Psoas muscle (tissue), 8 donors: ENCODE measurements around the gene FBXW4. TPM values are rescaled to one million over a fixed set of nuclear protein-coding genes. Genes with fewer than 3 reads are reported as not detected.

Experiments used
- ATAC-seq, 4 donors: fragments of 200-7000 bp; cut with Tn5 transposase; one replicate each; pipeline ENCODE4 v1.9.1; 2020; ENCODE audit warnings: moderate library complexity in 3 of 4, mild to moderate bottlenecking in 2 of 4
- DNase-seq, 2 donors: peaks; one replicate each; pipeline ENCODE4 v3.0.0-alpha.2; 2020
- H3K27ac ChIP-seq: fragments of 200-600 bp; one replicate; pipeline ENCODE4 v1.8.0; 2022
- H3K27me3 ChIP-seq, 3 donors: fragments of 200-600 bp in 1 of 3; one replicate each; pipeline versions ENCODE4 v1.6.1 to v1.8.0; 2013 to 2022; ENCODE audit warnings: low read length in 2 of 3, mild to moderate bottlenecking in 2 of 3, moderate library complexity in 1 of 3; ENCODE audit not compliant: insufficient read depth in 3 of 3
- H3K36me3 ChIP-seq, 2 donors: fragments of 200-600 bp in 1 of 2; one replicate each; pipeline versions ENCODE4 v1.6.1 to v1.8.0; 2013 to 2022; ENCODE audit warnings: low read depth in 1 of 2, mild to moderate bottlenecking in 1 of 2, moderate library complexity in 1 of 2; ENCODE audit not compliant: insufficient read depth in 1 of 2
- H3K4me1 ChIP-seq: fragments of 200-600 bp; one replicate; pipeline ENCODE4 v1.8.0; 2022
- H3K4me3 ChIP-seq: fragments of 200-600 bp; one replicate; pipeline ENCODE4 v1.8.0; 2022; ENCODE audit warnings: mild to moderate bottlenecking
- H3K9me3 ChIP-seq: fragments of 200-600 bp; one replicate; pipeline ENCODE4 v1.8.0; 2022
- CTCF ChIP-seq: fragments of 200-600 bp; IDR thresholded peaks from one replicate; pipeline ENCODE4 v1.8.0; 2022; ENCODE audit warnings: antibody characterized with exemption
- WGBS, 3 donors: extraction: QIAGEN DNeasy Blood & Tissue Kit; methylation state at CpG; one replicate each; pipeline versions ENCODE4 v1.1.6 to v1.1.7; 2013; 5-methylcytosine and 5-hydroxymethylcytosine counted together
- intact Hi-C, 2 donors: fragments of 100-400 bp; cut with DNase I; formaldehyde crosslinking; loops; one replicate each; pipeline versions ENCODE4 v1.11.0 to v1.14.2; 2022
- polyA plus RNA-seq, 3 donors: library from polyadenylated mRNA; stranded (reverse); fragments of 200-250 nt; gene quantifications; one replicate each; pipeline ENCODE4 v1.2.3, GENCODE V29; 2013
- total RNA-seq, 4 donors: library from RNA; stranded (reverse); fragmentation: NEBNext Ultra II Directional in 2 of 4; extraction: Animal tissue kit (Norgen Biotek cat#: 25700) in 2 of 4; gene quantifications; one replicate each; pipeline versions ENCODE4 v1.2.1 to v1.2.4, GENCODE V29; 2021 to 2023
- donor health status: healthy with polysubstance abuse.
- donor health status: DM: no; HTN: no; CAD: no; lungs with moderate emphysema.
- donor health status: Bipolar disorder and iron deficiency.
- donor health status: healthy.
- donor health status: DM: yes; HTN: yes; CAD: no.
- donor health status: DM: no; HTN: no; CAD: no.
- donor health status: DM: no; HTN: no; CAD: no.
- donor health status: DM: yes; HTN: yes; CAD: no.

The FBXW4 gene
- total and polyA plus RNA-seq, 7 donors, result 15.5 to 100 (median 69.0) TPM

GRCh38 chr10:101669181-101669580, 25.8 kb downstream of the FBXW4 start:
- no peak for ATAC-seq
- no peak for TF ChIP-seq CTCF
- peaks cover 3 to 89% of the 10 kb centered on the region in 2 donors for H3K36me3 ChIP-seq
- H3K9me3 ChIP-seq, result no peaks in the 10 kb centered on the region
- H3K27ac ChIP-seq, result no peak overlapping the region
- H3K4me1 ChIP-seq, result peaks cover 9% of the 10 kb centered on the region
- 96 to 100% (median 100%) methylated on average over 2 of the region's 2 CpGs for WGBS, 3 donors
- DNase-seq, result no peak
- intact Hi-C loops, result no loop called here
- H3K27me3 ChIP-seq, result no peaks in the 10 kb centered on the region
- no peak overlapping the region for H3K4me3 ChIP-seq

- Histone ChIP-seq H3K4me3 (no peak overlapping the region), H3K27me3 (no peaks in the 10 kb centered on the region), H3K4me1 (peaks cover 9% of the 10 kb centered on the region), H3K36me3 (peaks cover 3 to 94% of the 10 kb centered on the region in 2 donors), H3K27ac (no peak overlapping the region), H3K9me3 (no peaks in the 10 kb centered on the region)
- no peak for ATAC-seq
- no peak for TF ChIP-seq CTCF
- intact Hi-C loops, result no loop called here
- DNase-seq, result no peak
- 78 to 100% (median 87%) methylated on average over 1 of the region's 1 CpG for WGBS, 3 donors
These were observed 26.4 kb downstream of the FBXW4 start for GRCh38 chr10:101668566-101668965.

- H3K27me3 ChIP-seq, result no peaks in the 10 kb centered on the region
- no peaks in the 10 kb centered on the region for H3K9me3 ChIP-seq
- intact Hi-C loops, result no loop called here
- ATAC-seq (no peak), DNase-seq (no peak)
- WGBS, 3 donors, result 72 to 74% (median 73%) methylated on average over 9 of the region's 9 CpGs
- no peak overlapping the region for H3K4me3 ChIP-seq
- H3K4me1 ChIP-seq, result no peaks in the 10 kb centered on the region
- peaks cover 4 to 92% of the 10 kb centered on the region in 2 donors for H3K36me3 ChIP-seq
- no peak for TF ChIP-seq CTCF
- no peak overlapping the region for H3K27ac ChIP-seq
These were observed 28.9 kb downstream of the FBXW4 start for GRCh38 chr10:101666083-101666482.

GRCh38 chr10:101663097-101663496, 31.9 kb downstream of the FBXW4 start:
- ATAC-seq (no peak), DNase-seq (no peak)
- WGBS, 3 donors, result 53 to 96% (median 79%) methylated on average over 1 of the region's 1 CpG
- no peaks in the 10 kb centered on the region for H3K27me3 ChIP-seq
- no peaks in the 10 kb centered on the region for H3K9me3 ChIP-seq
- no peak overlapping the region for H3K27ac ChIP-seq
- no peak overlapping the region for H3K4me3 ChIP-seq
- H3K4me1 ChIP-seq, result no peaks in the 10 kb centered on the region
- intact Hi-C loops, result no loop called here
- TF ChIP-seq CTCF, result no peak
- H3K36me3 ChIP-seq, result peaks cover 2 to 93% of the 10 kb centered on the region in 2 donors

GRCh38 chr10:101660256-101660655, 34.7 kb downstream of the FBXW4 start:
- H3K36me3 ChIP-seq, result peaks cover 2 to 81% of the 10 kb centered on the region in 2 donors
- no peak overlapping the region for H3K27ac ChIP-seq
- DNase-seq, result no peak
- H3K27me3 ChIP-seq, result no peaks in the 10 kb centered on the region
- no peak overlapping the region for H3K4me3 ChIP-seq
- intact Hi-C loops, result no loop called here
- 74 to 78% (median 74%) methylated on average over 4 of the region's 4 CpGs for WGBS, 3 donors
- ATAC-seq, result no peak
- no peaks in the 10 kb centered on the region for H3K9me3 ChIP-seq
- no peak for TF ChIP-seq CTCF
- H3K4me1 ChIP-seq, result no peaks in the 10 kb centered on the region
